Hematopoietic multipotent progenitor cell treated with erythropoietin and hydrocortisone succinate and interleukin-3 and kit ligand, for 4 days (in vitro differentiated cells): ENCODE measurements around the gene C4orf36.
A peak's percentile ranks its signal among the peaks of the same experiment; 100 is the strongest.
"Not testable (repeated sequence)": the region's sequence is repeated elsewhere in the genome, so short reads cannot be mapped to it uniquely, and the experiment has no call there.

Experiments
- DNase-seq: peaks from one replicate; pipeline ENCODE4 v3.0.0-alpha.2; 2015

C4orf36 gene

DNA sequence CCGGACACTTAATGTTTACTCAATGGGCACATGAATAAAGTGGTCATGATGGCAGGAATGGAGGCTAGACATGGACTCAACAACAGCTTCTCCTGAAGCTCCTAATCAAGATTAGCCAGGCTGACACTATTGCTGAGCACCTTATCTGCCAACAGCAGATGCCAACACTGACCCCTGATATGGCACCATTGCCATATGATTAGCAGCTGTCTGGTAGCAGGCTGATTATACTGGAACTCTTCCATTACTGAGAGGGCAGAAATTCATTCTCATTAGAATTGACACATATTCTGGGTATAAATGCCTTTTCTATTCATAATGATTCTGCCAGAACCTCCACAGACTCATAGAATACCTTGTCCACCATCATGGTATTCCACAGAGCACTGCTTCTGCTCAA lies 24.2 kb upstream of the C4orf36 start:
- DNase-seq: peak; percentile 93

- DNase-seq: no peak
Measured at GRCh38 chr4:86910820-86911684, 18.8 kb upstream of the C4orf36 start.

GRCh38 chr4:86910369-86910768 lies 18.1 kb upstream of the C4orf36 start:
- DNase-seq: no peak

DNA sequence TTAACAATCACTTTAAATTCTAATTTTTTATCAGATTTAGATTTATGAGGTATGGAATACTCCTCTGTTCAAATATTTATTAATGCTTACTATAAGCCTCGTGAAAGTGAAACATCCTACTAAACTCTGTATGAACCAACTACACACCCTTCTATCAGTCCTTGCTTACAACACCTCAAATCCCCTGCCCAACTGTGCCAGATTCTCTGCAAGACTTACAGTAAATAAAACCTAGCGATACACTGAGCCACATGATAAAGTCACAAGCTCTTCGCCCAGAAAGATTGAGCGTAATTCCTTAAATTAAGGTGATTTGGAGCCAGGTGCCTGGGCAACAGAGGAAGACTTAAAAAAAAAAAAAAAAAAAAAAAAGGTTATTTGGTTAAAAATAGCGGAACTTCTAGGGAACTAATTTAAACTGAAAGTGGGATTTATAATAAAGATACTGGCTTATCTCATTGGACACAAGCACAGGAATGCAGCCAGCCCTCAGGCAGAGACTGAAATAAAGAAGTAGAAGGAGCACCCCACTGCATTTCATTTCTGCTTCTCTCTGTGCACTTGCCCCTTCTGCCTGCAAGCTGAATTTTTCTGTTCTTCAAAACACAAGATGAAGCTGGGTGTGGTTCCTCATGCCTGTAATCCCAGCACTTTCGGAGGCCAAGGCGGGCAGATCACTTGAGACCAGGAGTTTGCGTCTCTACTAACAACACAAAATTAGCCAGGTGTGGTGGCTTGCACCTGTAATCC lies 17.5 kb upstream of the C4orf36 start:
- DNase-seq: peak; percentile 89

DNA sequence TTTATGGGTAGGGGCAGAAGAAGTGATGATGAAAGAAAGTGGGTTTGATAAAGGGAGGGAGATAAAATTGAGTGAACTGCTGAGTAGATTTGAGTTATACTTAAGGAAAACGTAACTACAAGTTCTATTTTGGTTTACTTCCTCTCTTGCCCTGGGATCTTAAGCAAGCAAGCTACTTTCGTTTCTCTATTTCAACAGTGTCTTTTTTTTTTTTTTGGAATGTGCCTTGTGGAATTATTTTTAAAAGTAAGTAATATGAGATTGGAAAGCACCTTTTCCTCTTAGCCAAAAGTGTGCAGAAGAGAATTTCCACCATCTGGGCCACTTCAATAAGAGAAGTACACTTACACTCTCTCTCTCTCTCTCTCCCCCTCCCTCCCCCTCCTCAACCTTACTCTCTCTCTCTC lies 16.0 kb upstream of the C4orf36 start:
- DNase-seq: peak; percentile 74

GRCh38 chr4:86901864-86902263 lies 9.6 kb upstream of the C4orf36 start:
- DNase-seq: no peak

DNA sequence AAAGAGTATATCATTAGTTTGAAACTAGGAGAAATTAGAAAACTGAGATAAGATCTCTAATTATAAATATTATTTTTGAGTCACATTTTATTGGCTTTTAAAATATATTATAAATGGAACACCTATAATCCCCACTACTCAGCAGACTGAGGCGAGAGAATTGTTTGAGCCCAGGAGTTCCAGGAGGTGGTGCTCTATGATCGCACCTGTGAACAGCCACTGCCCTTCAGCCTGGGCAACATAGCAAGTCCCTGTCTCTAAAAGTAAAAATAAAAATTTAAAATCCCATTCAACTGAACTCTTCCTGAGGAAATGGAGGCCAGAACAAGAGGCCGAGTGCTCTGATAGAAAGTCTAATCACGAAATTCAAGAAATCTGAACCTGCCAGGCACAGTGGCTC lies 6.3 kb upstream of the C4orf36 start:
- peak; percentile 60 for DNase-seq

DNA sequence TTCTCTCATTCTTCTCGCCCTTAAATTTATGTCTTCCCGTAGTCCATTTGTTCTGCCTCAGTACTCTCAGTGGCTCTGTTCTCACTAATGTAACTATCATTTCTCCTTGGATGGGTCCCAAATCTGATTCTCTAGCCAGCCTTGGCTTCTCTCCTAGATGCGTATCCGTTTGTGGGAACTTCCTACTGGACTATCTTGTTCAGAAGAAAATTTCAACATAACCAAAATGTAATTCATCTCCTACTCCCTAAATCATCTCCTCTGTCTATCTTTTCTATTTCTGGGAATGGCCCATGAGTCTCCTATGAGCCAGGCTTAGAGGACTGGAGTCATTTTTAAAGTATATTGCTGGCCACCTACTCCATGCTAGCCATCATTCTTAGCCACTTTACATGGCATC lies 4.4 kb upstream of the C4orf36 start:
- DNase-seq: no peak

GRCh38 chr4:86895692-86896488 lies 3.7 kb upstream of the C4orf36 start:
- peak; percentile 89 for DNase-seq

GRCh38 chr4:86894455-86894854 lies 2.2 kb upstream of the C4orf36 start:
- DNase-seq: no peak

DNA sequence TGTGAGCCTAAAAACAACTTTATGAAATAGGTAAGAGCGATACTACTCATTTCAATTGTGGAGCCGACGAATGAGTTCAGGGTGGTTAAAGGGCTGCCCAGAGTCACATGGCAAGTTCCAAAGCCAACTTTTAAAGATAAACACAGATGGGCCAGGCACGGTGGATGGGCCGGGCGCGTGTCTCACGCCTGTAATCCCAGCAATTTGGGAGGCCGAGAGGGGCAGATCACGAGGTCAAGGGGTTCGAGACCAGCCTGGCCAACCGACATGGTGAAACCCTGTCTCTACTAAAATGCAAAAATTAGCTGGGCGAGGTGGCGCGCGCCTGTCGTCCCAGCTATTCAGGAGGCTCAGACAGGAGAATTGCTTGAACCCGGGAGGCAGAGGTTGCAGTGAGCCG lies 914 bp upstream of the C4orf36 start:
- no peak for DNase-seq

DNA sequence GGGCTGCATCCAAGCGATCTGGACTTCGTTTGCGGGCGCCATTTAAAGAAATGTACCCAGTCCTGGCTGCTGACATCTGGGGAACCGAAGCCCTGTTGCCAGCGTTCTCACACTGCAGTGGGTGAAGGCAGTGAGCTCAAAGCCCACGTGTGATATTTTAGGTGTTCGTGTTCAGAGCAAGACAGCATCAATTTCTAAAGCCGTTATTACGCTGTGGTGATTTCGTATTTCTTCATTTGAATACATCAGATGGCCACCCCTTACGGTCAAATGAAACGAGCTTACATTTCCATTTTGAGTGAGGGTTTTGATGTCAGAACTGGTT lies 376 bp upstream of the C4orf36 start:
- peak; percentile 41 for DNase-seq

GRCh38 chr4:86890790-86891189 lies 1.4 kb downstream of the C4orf36 start:
- no peak for DNase-seq

- no peak for DNase-seq
Measured at GRCh38 chr4:86879641-86880040, 12.6 kb downstream of the C4orf36 start.

DNA sequence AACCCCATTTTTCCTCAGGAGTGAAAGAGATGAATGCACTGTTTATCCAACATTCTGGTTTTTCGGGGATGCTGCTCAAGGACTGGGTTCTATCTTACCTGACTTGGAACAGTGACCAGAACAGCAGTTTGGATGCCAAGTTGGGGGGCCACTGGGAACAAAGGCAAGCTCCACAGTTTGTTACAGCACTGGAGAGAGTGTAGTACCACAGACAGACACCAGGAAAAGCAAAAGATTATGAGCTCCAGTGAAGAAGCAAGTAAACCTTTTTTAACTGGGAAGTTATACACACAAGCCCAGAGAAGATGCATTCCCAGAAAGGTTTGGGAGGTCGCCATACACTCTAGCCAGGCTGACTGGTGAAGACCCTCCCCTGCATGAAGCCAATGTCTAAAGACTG lies 13.6 kb downstream of the C4orf36 start:
- DNase-seq: no peak

- DNase-seq: no peak
Measured at GRCh38 chr4:86876894-86877685, 15.1 kb downstream of the C4orf36 start.

DNA sequence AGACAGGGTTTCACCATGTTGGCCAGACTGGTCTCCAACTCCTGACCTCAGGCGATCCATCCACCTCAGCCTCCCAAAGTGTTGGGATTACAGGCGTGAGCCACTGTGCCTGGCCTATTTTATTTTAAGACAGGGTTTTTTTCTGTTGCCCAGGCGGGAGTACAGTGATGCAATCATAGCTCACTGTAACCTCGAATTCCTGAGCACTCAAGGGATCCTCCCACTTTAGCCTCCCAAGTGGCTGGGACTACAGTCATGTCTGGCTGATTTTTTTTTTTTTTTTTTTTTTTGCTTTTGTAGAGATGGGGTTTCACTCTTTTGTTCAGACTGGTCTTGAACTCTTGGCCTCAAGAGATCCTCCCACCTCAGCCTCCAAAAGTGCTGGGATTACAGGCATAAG lies 16.8 kb downstream of the C4orf36 start:
- not testable (repeated sequence) for DNase-seq

DNA sequence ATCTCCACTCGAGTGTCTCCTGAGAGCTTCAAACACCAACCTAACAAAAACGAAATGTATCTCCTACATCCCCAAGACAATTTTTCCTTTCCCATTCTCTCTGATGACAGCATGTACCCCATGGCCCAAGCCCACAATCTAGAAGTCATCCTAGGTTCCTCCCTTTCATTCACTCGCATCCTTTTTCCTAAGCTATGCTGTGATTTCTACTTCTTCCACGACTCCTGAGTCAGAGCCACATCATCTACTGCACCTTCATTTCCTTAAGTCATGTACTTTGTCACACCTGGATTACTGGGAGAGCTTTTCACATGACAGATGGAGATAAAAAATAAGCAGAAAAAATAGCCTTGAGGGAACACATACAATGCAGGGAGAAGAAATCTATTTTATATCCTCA lies 20.1 kb downstream of the C4orf36 start:
- no peak for DNase-seq

DNA sequence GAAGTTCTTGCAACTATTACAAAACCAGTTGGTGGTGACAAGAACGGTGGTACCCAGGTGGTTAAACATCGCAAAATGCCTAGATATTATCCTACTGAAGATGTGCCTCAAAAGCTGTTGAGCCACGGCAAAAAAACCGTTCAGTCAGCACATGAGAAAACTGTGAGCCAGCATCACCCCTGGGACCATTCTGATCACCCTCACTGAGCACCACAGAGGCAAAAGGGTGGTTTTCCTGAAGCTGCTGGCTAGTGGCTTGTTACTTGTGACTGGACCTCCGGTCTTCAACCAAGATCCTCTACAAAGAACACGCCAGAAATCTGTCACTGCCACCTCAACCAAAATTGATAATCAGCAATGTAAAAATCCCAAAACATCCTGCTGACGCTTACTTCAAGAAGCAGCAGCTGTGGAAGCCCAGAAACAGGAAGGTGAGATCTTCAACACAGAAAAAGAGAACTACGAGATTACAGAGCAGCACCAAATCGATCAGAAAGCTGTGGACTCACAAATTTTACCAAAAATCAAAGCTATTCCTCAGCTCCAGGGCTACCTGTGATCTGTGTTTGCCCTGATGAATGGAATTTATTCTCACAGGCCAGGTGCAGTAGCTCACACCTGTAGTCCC lies 21.7 kb downstream of the C4orf36 start:
- DNase-seq: no peak

DNA sequence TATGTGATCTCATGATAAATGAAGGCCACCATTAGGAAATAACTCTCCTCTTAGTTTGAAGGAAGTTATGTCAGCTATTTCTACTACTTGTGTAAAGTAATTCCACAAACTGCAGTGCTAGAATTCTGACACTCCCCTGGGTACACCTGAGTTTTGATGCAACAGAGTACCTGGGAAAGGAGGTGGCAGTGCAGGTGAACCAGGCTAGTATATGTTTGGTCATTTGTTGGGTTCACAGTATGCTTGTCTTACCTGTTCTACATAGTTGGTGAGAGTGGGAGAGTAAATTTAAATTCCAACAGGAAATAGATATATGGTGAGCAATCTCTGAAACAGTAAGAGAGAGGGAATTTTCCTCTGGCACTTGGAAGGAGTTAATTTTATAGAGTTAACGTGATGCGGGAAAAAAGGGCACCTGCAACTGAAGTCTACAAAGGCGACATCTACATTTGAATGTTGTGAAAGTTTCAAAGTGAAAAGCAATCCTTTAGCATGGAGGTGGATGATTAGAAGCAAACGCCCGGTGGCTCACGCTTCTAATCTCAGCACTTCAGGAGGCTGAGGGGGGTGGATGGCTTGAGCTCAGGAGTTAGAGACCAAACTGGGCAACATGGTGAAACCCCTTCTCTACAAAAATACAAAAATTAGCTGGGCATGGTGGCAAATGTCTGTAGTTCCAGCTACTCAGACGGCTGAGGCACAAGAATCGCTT lies 34.7 kb downstream of the C4orf36 start:
- DNase-seq: no peak

DNA sequence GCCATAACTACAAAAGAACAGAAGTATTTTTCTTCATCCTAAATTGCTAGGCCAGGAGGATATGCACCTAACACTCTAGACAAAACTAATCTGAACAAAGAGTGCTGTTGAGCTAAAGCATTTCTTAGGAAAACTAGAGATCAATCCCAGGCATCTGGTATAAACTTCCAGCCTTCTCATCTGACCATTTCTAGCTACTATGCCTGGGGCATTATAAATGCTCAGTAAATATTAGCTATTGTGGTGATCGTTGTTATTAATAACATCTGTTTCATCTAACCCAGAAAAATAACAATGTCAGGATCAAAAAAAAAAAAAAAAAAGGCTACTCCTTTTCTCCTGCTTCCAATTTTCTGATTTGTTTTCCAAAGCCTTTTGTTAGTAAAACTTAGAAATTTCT lies 35.3 kb downstream of the C4orf36 start:
- no peak for DNase-seq

GRCh38 chr4:86855572-86855971 lies 36.6 kb downstream of the C4orf36 start:
- DNase-seq: no peak
